Naive thymus-derived CD4-positive, alpha-beta T cell (primary cell): ENCODE results near the gene FAS. TPM values are rescaled to one million over a fixed set of nuclear protein-coding genes. Genes with fewer than 3 reads are reported as not detected.

Experiments used
- ATAC-seq: fragments of 150-1000 bp; cut with Tn5 transposase; 2 replicates; pipeline ENCODE4 v1.10.0; 2021; ENCODE audit warnings: mild to moderate bottlenecking, moderate library complexity
- CTCF ChIA-PET: fragments of 350-600 bp; sonication (Branson Sonifier 250); formaldehyde crosslinking; loops from one replicate; lab custom pipeline; 2021; ENCODE audit warnings: antibody characterized with exemption; lab: Charles Lee
- POLR2A ChIA-PET: fragments of 350-600 bp; sonication (Branson Sonifier 250); formaldehyde crosslinking; loops from one replicate; lab custom pipeline; 2021; ENCODE audit warnings: antibody characterized with exemption, inconsistent platforms; lab: Charles Lee
- DNase-seq, 9 donors: peaks; one replicate each; pipeline versions ENCODE4 v3.0.0 to v3.0.0-alpha.2; 2020 to 2022; ENCODE audit warnings: mixed read lengths in 1 of 9
- H3K27ac ChIP-seq: one replicate; pipeline ENCODE4 v1.7.0; 2013; ENCODE audit warnings: mild to moderate bottlenecking, low read depth, low read length, moderate library complexity
- H3K27me3 ChIP-seq, 2 donors: one replicate each; pipeline ENCODE4 v1.7.0; 2013; ENCODE audit warnings: low read length in 2 of 2, mild to moderate bottlenecking in 2 of 2, moderate library complexity in 2 of 2; ENCODE audit not compliant: control insufficient read depth in 2 of 2, insufficient read depth in 2 of 2
- H3K36me3 ChIP-seq, 3 experiments: 1 replicate in 2 of 3; 2 replicates in 1 of 3; pipeline ENCODE4 v1.7.0; 2013; ENCODE audit warnings: low read length in 3 of 3, mild to moderate bottlenecking in 3 of 3, moderate library complexity in 1 of 3; ENCODE audit not compliant: insufficient read depth in 3 of 3, control insufficient read depth in 2 of 3
- H3K4me1 ChIP-seq, 2 donors: one replicate each; pipeline ENCODE4 v1.7.0; 2013; ENCODE audit warnings: low read length in 2 of 2, mild to moderate bottlenecking in 2 of 2, moderate library complexity in 1 of 2; ENCODE audit not compliant: control insufficient read depth in 2 of 2, insufficient read depth in 2 of 2
- H3K4me3 ChIP-seq: 2 replicates; pipeline ENCODE4 v1.7.0; 2013; ENCODE audit warnings: mild to moderate bottlenecking, low read length
- H3K9me3 ChIP-seq, 3 experiments: 1 replicate in 2 of 3; 2 replicates in 1 of 3; pipeline ENCODE4 v1.7.0; 2013; ENCODE audit warnings: low read length in 3 of 3; ENCODE audit not compliant: control insufficient read depth in 2 of 3
- H3K27ac Mint-ChIP-seq, 9 donors: one replicate each; pipeline ENCODE4 v1.8.0; 2020 to 2022; ENCODE audit warnings: mixed read lengths in 9 of 9, mild to moderate bottlenecking in 8 of 9, moderate library complexity in 5 of 9, inconsistent platforms in 2 of 9
- H3K27me3 Mint-ChIP-seq, 5 donors: one replicate each; pipeline ENCODE4 v1.8.0; 2021 to 2022; ENCODE audit warnings: mixed read lengths in 5 of 5, mild to moderate bottlenecking in 1 of 5
- H3K36me3 Mint-ChIP-seq, 5 donors: one replicate each; pipeline ENCODE4 v1.8.0; 2020 to 2022; ENCODE audit warnings: mixed read lengths in 5 of 5, mild to moderate bottlenecking in 3 of 5, inconsistent platforms in 1 of 5
- H3K4me1 Mint-ChIP-seq, 7 donors: one replicate each; pipeline ENCODE4 v1.8.0; 2020 to 2022; ENCODE audit warnings: mixed read lengths in 7 of 7, mild to moderate bottlenecking in 3 of 7, inconsistent platforms in 1 of 7
- H3K4me3 Mint-ChIP-seq, 10 donors: one replicate each; pipeline ENCODE4 v1.8.0; 2020 to 2022; ENCODE audit warnings: mild to moderate bottlenecking in 10 of 10, mixed read lengths in 10 of 10, moderate library complexity in 6 of 10, inconsistent platforms in 2 of 10
- H3K9me3 Mint-ChIP-seq, 11 donors: one replicate each; pipeline ENCODE4 v1.8.0; 2020 to 2022; ENCODE audit warnings: mixed read lengths in 11 of 11, mild to moderate bottlenecking in 4 of 11, inconsistent platforms in 1 of 11, moderate library complexity in 1 of 11
- intact Hi-C, 2 donors: fragments of 100-400 bp; cut with micrococcal nuclease; formaldehyde crosslinking; loops; one replicate each; pipeline ENCODE4 v1.15.1; 2023
- polyA plus RNA-seq, 2 donors: library from polyadenylated mRNA; unstranded; fragments of 300-500 nt; fragmentation: Illumina TruSeq; gene quantifications; one replicate each; pipeline ENCODE4 v1.2.3, GENCODE V29; 2021
- total RNA-seq, 6 experiments: library from RNA in 5 of 6; stranded (reverse) in 5 of 6; gene quantifications; 1 replicate in 5 of 6; 2 replicates in 1 of 6; pipeline ENCODE4 v1.2.3 and lab custom pipeline; 2021 to 2026

FAS gene
- total and polyA plus RNA-seq, 7 experiments from 2014 or later, result 2.1 to 67.4 (median 5.6) TPM

DNA sequence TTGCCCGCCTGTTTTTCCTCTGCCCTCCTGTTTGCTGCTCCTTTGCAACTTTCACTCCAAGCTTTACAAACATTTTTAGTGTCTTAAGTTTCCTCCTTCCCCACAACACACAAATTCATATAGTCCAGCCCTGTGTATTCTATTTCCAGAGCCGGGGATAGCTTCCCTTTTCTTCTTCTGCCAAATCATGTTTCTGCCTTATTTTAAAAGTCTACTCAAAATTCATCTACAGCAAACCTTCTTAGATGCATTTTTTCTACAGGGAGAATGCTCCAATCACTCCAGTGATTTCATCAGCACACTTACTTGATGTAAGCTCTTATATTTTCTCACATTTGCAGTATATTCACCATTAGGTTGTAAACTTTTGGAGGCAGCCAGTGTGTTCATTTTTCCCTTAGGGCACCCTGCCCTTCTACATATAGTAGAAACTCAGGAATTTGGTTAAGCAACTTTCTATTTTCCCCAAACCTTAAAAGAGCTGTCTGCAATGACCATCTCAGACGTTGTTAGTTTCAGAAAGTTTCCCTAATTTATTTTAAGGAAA is 25.7 kb upstream of the FAS start:
- H3K27ac Mint-ChIP-seq, result no peak overlapping the region
- peaks cover 0 to 2% (median 0%) of the 10 kb centered on the region in 11 donors for H3K9me3 Mint-ChIP-seq
- H3K4me1 ChIP-seq, result peaks cover 10 to 20% of the 10 kb centered on the region in 2 donors
- POLR2A ChIA-PET, result interaction anchor here (2.3 kb wide), 1 partner anchor 25 kb away, joined by 8 read pairs; the partner anchor contains the start of gene FAS
- H3K27ac ChIP-seq, result no peak overlapping the region
- no peak for DNase-seq
- H3K27me3 Mint-ChIP-seq, result peaks cover 0 to 15% (median 0%) of the 10 kb centered on the region in 5 donors
- H3K9me3 ChIP-seq, result no peaks in the 10 kb centered on the region
- H3K36me3 ChIP-seq, result no peaks in the 10 kb centered on the region
- peaks cover 0 to 8% (median 0%) of the 10 kb centered on the region in 5 donors for H3K36me3 Mint-ChIP-seq
- CTCF ChIA-PET, result no interaction called here
- intact Hi-C loops, result no loop called here
- H3K27me3 ChIP-seq, result no peaks in the 10 kb centered on the region
- no peak overlapping the region for H3K4me3 Mint-ChIP-seq
- ATAC-seq, result no peak
- no peak overlapping the region for H3K4me3 ChIP-seq
- peaks cover 16 to 28% (median 26%) of the 10 kb centered on the region in 7 donors for H3K4me1 Mint-ChIP-seq

DNA sequence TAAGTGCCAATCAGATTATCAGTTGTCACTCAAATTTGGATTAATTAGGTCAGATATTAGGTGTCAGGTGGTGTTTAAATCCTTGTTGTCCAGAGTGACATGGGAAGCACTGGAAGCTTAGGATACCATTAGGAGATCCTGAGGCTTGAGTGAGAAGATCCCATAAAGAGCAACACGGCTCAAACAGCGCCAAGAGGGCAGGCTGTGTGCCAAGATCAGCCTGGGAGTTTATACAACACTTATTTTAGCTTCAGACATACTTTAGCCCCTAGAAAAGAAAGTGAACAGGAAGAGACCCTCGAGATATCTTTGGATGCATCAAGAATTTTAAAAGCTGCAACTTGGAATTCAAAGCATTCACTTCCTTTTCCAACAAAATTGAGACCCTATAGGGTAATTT is 23.8 kb upstream of the FAS start:
- Mint-ChIP-seq H3K27me3 (peaks cover 0 to 19% (median 0%) of the 10 kb centered on the region in 5 donors), H3K27ac (no peak overlapping the region), H3K4me3 (no peak overlapping the region), H3K36me3 (peaks cover 0 to 5% (median 0%) of the 10 kb centered on the region in 5 donors), H3K4me1 (peaks cover 9 to 15% (median 12%) of the 10 kb centered on the region in 7 donors), H3K9me3 (peaks cover 0 to 2% (median 0%) of the 10 kb centered on the region in 11 donors)
- ChIA-PET POLR2A (no interaction called here), CTCF (no interaction called here)
- no peak overlapping the region for H3K4me3 ChIP-seq
- no peak overlapping the region for H3K27ac ChIP-seq
- H3K27me3 ChIP-seq, result no peaks in the 10 kb centered on the region
- peaks cover 6 to 11% of the 10 kb centered on the region in 2 donors for H3K4me1 ChIP-seq
- H3K36me3 ChIP-seq, result no peaks in the 10 kb centered on the region
- ATAC-seq (no peak), DNase-seq (no peak)
- H3K9me3 ChIP-seq, result no peaks in the 10 kb centered on the region
- intact Hi-C loops, result no loop called here

DNA sequence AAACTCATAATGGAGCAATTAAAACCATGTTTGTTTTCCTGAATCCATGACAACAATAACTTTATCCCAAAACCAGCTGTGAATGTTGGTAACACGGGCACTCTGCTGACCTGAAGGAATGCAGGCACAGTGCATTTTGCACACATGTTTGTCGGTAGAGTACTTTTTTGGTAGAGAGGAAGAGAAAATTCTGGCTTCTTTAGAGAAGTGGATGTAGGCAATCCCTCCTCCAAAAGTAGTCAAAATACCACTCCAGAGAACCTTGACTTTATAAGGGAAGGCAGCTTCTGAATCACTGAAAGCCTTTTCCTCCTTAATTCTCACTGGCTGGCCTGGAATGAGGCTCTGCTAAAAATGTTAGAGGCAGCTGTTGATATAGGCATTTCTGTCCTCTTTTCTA is 22.2 kb upstream of the FAS start:
- Mint-ChIP-seq H3K4me1 (peaks cover 0 to 5% (median 0%) of the 10 kb centered on the region in 7 donors), H3K9me3 (no peaks in the 10 kb centered on the region), H3K36me3 (peaks cover 0 to 6% (median 0%) of the 10 kb centered on the region in 5 donors), H3K27me3 (peaks cover 0 to 21% (median 0%) of the 10 kb centered on the region in 5 donors), H3K4me3 (no peak overlapping the region), H3K27ac (no peak overlapping the region)
- H3K4me3 ChIP-seq, result no peak overlapping the region
- no peaks in the 10 kb centered on the region for H3K36me3 ChIP-seq
- no peak overlapping the region for H3K27ac ChIP-seq
- ChIA-PET CTCF (interaction anchor here (1.4 kb wide), 1 partner anchor 34 kb away, joined by 4 read pairs; no protein-coding TSS in a partner anchor), POLR2A (interaction anchor here (0.6 kb wide), 1 partner anchor 108 kb away, joined by 4 read pairs; no protein-coding TSS in a partner anchor)
- ATAC-seq (no peak), DNase-seq (no peak)
- no peaks in the 10 kb centered on the region for H3K4me1 ChIP-seq
- H3K9me3 ChIP-seq, result no peaks in the 10 kb centered on the region
- no peaks in the 10 kb centered on the region for H3K27me3 ChIP-seq
- intact Hi-C loops, result no loop called here

DNA sequence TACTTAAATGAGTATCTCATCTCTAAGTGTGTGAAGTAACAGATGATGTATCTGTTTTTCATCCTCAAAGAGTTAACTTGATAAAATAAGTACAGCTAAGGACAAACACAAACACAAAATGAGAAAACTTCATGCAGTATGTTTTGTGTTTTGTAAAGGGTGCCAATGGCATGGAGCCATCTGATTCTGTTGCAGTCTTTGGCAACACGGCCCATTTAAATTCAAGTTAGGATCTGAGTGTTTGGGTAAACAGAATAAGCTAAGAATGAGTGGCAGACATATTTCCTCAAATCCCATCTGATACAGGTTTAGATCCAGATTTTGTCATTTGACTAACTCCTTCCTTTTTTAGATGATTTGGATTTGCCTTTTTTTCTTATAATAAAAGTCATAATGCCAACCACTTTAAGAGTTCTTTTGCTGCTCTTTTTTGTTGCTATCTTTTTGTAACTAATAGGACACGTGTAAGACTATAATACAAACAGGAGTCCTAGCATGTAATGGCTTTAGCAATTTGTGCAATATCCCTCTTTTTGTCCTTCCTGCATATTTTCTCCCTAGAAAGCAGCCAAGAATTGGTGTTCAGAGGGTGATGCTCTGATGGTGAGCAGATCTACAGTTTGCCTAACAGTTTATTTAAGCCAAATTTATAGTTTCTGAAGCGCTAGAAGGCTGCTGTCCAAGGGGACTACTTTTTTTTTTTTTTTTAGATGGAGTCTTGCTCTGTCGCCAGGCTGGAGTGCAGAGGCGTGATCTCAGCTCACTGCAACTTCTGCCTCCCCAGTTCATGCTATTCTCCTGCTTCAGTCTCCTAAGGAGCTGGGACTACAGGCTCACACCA is 19.2 kb upstream of the FAS start:
- Mint-ChIP-seq H3K27me3 (peaks cover 0 to 21% (median 0%) of the 10 kb centered on the region in 5 donors), H3K36me3 (peaks cover 0 to 9% (median 0%) of the 10 kb centered on the region in 5 donors), H3K4me3 (no peak overlapping the region), H3K27ac (peak overlapping the region in 1 of 9 donors; percentile 43), H3K9me3 (no peaks in the 10 kb centered on the region), H3K4me1 (peaks cover 4 to 22% (median 16%) of the 10 kb centered on the region in 7 donors)
- H3K4me1 ChIP-seq, result peaks cover 7 to 14% of the 10 kb centered on the region in 2 donors
- H3K9me3 ChIP-seq, result no peaks in the 10 kb centered on the region
- H3K4me3 ChIP-seq, result no peak overlapping the region
- no peak for ATAC-seq
- CTCF ChIA-PET, result no interaction called here
- no peaks in the 10 kb centered on the region for H3K36me3 ChIP-seq
- DNase-seq, result no peak
- H3K27ac ChIP-seq, result no peak overlapping the region
- H3K27me3 ChIP-seq, result no peaks in the 10 kb centered on the region
- POLR2A ChIA-PET, result no interaction called here
- intact Hi-C loops, result no loop called here

DNA sequence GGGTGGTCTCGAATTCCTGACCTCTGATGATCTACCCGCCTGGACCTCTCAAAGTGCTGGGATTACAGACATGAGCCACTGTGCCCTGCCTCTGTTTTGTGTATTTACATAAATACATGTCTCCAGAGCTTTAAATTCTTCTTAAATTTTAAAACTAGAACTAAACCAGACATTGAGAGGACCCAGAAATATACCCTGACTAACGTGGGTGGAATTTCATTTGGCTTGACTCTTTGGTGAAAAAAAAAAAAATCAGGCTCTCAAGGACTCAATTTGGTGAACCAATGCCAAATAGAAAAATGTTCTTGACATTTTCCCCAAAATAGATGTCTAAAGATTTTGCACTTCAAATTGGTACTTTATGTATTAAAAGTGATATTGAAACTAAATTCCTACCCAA is 16.6 kb upstream of the FAS start:
- Mint-ChIP-seq H3K9me3 (no peaks in the 10 kb centered on the region), H3K4me1 (peaks cover 4 to 23% (median 16%) of the 10 kb centered on the region in 7 donors), H3K36me3 (peaks cover 0 to 9% (median 0%) of the 10 kb centered on the region in 5 donors), H3K27ac (no peak overlapping the region), H3K4me3 (peak overlapping the region in 1 of 10 donors; percentile 96), H3K27me3 (peaks cover 0 to 14% (median 0%) of the 10 kb centered on the region in 5 donors)
- H3K9me3 ChIP-seq, result no peaks in the 10 kb centered on the region
- H3K4me3 ChIP-seq, result no peak overlapping the region
- intact Hi-C loops, result loop anchor here in 1 of 2 donors (1.0 kb wide), 1 partner anchor 39 kb away; no protein-coding TSS in a partner anchor
- ChIA-PET CTCF (interaction anchor here (0.5 to 1.6 kb wide), 3 partner anchors 41 to 56 kb away, joined by 3 to 5 read pairs (median 4); no protein-coding TSS in a partner anchor), POLR2A (interaction anchor here (0.5 to 1.7 kb wide), 6 partner anchors 11 to 448 kb away, joined by 3 to 7 read pairs (median 4); partner anchors contain the start of gene FAS)
- ATAC-seq, result no peak
- H3K27ac ChIP-seq, result no peak overlapping the region
- no peaks in the 10 kb centered on the region for H3K36me3 ChIP-seq
- no peaks in the 10 kb centered on the region for H3K27me3 ChIP-seq
- no peak for DNase-seq
- peaks cover 7 to 14% of the 10 kb centered on the region in 2 donors for H3K4me1 ChIP-seq
